Frontal cortex (tissue), 4 donors: ENCODE results near the gene ISM1. TPM values are rescaled to one million over a fixed set of nuclear protein-coding genes. Genes with fewer than 3 reads are reported as not detected.

Experiments used
- DNase-seq, 2 donors: peaks; one replicate each; pipeline ENCODE4 v3.0.0; 2012; ENCODE audit warnings: low spot score in 2 of 2
- FAIRE-seq: peaks from 2 replicates; lab custom pipeline; 2012; peaks lifted over from hg19 to GRCh38; lab: Jason Lieb, UNC
- total RNA-seq: library from RNA; depleted of rRNA; stranded (reverse); fragments of >200 nt; gene quantifications from one replicate; pipeline ENCODE4 v1.2.3, GENCODE V29; 2014
- donor health status: control.
- donor health status: control.
- donor health status: control.

The ISM1 gene
- 1.6 TPM for total RNA-seq

DNA sequence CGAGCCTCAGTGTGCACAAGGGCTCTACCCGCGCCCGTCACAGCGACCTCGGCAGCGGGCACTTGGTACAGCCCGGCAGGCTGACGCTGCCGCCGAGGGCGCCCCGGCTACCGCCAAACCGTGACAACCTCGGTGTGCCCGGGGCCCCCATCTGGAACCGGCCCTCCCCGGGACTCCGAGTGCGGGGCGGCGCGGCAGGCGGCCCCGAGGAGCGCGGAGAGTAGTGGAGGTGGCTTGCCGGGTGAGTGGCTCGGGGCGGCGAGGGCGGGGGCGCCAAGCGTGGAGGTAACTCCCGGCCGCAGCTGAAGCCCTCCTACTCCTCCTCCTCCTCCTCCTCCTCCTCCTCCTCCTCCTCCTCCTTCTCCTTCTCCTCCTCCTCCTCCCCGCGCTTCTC, at the start of gene ISM1:
Gene ISM1 (plus strand): TSS at position 371 of the 394 bp plus-strand sequence. CDS start 503 bp downstream, outside the sequence.
- DNase-seq, result peak; percentile 41 to 56

GRCh38 chr20:13173201-13173600, 47.9 kb upstream of the ISM1 start:
- DNase-seq (no peak), FAIRE-seq (no peak)

More for the DNA sequence above, at the start of gene ISM1:
- FAIRE-seq, result no peak

DNA sequence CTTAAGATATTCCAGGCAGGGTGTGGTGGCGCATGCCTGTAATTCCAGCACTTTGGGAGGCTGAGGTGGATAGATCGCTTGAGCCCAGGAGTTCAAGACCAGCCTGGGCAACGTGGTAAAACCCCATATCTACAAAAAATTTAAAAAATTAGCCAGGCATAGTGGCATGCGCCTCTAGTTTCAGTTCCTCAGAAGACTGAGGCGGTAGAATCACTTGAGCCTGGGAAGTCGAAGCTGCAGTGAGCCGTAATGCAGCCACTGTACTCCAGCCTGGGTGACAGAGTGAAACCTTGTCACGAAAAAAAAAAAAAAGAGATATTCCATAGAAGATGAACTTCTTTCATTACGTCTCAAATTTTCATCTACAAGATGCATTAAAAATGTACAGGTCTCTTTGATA, 46.7 kb upstream of the ISM1 start:
- DNase-seq (no peak), FAIRE-seq (no peak)

GRCh38 chr20:13180986-13181889, 39.8 kb upstream of the ISM1 start:
- DNase-seq (no peak), FAIRE-seq (no peak)

GRCh38 chr20:13183005-13183404, 38.1 kb upstream of the ISM1 start:
- DNase-seq, result no peak
- no peak for FAIRE-seq

- no peak for DNase-seq
- no peak for FAIRE-seq
Observed at GRCh38 chr20:13186043-13186774, 34.9 kb upstream of the ISM1 start.

DNA sequence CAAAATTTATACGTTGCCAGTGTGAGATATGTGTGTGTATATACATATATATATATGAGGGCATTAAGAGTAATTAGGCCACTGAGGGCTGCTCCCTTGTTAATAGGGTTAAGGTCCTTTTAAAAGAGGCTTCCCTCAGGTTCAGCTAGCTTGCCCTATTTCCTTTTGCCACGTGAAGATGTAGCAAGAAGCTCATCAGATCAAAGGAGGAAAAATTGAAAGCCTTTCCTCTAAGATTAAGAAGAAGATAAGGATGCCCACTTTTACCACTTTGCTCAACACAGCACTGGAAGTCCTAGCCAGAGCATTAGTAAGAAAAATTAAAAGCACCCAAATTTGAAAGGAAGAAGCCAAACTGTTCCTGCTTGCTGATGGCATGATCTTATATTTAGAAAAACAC, 33.2 kb upstream of the ISM1 start:
- FAIRE-seq (no peak), DNase-seq (no peak)

GRCh38 chr20:13199279-13199678, 21.8 kb upstream of the ISM1 start:
- no peak for DNase-seq

DNA sequence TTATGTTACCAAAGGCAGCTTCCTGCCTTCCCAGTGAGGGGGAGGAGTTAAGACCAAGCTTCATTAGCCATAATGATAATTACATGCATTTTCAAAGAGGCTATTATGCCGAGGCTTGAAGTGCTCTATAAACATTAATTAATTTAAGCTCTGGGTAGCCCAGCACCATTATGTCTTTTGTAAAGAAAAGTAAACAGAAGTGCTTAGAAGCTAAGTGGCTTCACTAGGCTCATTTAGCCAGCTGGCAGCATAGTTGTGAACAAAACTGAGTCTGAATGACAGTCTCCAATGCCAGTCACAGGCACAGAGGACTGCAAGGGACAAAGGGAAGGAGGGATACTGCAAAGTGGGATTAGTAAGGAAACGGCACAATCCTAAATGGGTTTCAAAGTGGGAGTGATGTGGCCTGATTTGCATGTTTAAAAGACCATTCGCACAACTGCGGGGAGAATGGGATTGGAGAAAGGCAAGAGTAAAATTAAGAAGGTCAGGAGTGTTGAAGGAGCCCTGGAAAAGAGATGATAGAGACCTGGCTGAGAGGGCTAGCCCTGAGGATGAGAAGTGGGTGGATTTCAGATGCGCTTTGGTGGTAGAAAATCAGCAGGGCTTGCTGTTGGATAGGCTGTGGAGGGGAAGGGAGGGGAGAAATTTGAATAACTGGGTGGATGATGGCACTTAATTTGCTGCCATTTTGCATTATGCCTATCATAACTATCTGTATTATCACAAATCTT, 20.1 kb upstream of the ISM1 start:
- FAIRE-seq (no peak), DNase-seq (no peak)

More at GRCh38 chr20:13199279-13199678, 21.8 kb upstream of the ISM1 start:
- FAIRE-seq, result no peak

DNA sequence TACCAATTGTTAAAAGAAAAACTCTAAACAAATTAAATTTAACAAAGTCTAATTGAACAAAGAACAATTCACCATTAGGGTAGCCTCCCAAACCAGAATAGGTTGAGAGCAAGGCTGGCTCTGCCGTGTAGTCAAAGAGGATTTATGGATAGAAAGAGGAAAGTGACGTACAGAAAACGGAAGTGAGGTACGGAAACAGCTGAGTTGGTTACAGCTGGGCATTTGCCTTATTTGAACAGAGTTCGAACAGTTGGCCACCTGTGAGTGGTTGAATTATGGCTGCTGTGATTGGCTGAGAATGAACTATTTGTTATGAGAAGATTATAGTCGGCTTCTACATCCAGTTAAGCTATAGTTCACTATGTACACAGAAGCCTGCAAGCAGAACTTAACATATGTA, 18.5 kb upstream of the ISM1 start:
- DNase-seq (no peak), FAIRE-seq (no peak)

DNA sequence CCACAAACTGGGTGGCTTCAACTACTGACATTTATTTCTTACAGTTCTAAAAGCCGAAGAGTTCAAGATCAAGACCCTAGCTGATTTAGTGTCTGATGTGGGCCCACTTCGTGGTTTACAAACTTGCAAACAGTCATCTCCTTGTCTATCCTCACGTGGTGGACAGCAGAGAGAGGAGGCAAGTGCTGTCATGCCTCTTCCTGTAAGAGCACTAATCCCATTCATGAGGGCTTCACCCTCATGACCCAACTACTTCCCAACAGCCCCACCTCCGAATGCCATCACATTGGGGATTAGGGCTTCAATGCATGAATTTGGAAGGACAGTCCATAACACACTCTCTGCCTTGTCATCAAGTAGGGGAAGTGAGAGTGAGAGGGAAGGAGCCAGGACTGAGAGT, 15.6 kb upstream of the ISM1 start:
- no peak for FAIRE-seq
- no peak for DNase-seq

DNA sequence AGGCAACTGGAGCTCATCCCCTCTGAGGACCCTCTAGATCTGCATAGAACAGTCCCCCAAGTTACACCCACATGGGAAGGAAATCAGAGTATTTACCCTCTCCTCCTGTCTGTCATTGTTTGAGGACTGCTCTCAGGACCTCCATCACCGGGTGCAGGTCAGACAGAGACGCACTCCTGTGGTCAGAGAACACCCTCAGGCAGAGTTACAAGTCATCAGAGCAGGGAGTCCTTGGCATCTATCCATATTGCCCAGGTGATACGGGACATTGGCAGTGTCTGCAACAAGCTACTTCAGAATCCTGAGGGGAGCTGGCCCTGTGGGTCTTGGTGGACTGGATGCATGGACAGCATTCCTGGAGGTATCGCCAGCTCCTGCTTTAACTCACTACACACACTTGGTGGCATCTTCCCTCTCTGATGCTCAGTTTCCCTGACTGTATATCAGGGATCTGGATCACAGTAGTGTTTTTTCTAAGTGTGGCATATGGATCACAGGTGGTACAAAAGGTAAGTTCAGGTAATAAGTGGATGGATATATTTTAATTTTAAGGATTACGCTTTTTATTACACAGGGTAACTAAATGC, 15.1 kb upstream of the ISM1 start:
- DNase-seq, result no peak
- no peak for FAIRE-seq

DNA sequence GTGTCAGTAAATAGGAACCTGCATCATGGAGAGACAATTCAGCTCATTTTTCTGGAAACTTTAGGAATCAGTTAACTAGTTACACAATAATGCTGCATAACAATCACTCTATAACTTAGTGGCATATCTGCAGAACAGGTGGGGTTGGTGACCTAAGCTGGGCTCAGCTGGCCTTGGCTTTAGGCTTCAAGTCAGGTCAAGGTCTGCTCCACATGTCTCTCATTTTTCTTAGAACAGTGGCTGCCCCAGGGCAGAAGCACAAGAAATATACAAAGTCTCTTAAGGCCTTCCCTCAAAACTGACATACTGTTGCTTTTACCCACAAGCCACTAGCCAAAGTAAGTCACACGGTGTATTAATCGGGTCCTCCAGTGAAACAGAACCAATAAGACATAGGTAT, 14.1 kb upstream of the ISM1 start:
- FAIRE-seq, result no peak
- DNase-seq, result no peak

- DNase-seq (no peak), FAIRE-seq (no peak)
Observed at GRCh38 chr20:13211956-13212618, 9.0 kb upstream of the ISM1 start.

GRCh38 chr20:13212750-13213149, 8.3 kb upstream of the ISM1 start:
- no peak for DNase-seq
- no peak for FAIRE-seq

DNA sequence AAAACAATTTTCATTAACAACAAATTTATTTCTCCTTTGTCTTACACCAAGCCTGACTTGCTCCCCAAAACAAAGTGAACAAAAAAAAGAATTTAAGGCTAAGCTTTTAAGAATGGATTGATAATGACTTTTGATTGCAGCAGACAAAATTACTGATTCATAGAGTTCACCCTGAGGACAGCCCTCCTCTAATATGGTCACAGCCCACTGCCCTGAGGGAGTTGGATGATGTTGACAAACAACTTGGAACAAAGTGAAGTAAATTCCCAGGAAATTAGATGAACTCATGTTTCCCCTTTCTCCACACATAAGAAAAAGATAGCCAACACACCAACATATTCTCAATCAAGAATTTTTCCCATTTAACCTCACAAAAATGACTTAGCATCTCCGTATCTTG, 7.7 kb upstream of the ISM1 start:
- FAIRE-seq (no peak), DNase-seq (no peak)

GRCh38 chr20:13216533-13216932, 4.5 kb upstream of the ISM1 start:
- no peak for FAIRE-seq

DNA sequence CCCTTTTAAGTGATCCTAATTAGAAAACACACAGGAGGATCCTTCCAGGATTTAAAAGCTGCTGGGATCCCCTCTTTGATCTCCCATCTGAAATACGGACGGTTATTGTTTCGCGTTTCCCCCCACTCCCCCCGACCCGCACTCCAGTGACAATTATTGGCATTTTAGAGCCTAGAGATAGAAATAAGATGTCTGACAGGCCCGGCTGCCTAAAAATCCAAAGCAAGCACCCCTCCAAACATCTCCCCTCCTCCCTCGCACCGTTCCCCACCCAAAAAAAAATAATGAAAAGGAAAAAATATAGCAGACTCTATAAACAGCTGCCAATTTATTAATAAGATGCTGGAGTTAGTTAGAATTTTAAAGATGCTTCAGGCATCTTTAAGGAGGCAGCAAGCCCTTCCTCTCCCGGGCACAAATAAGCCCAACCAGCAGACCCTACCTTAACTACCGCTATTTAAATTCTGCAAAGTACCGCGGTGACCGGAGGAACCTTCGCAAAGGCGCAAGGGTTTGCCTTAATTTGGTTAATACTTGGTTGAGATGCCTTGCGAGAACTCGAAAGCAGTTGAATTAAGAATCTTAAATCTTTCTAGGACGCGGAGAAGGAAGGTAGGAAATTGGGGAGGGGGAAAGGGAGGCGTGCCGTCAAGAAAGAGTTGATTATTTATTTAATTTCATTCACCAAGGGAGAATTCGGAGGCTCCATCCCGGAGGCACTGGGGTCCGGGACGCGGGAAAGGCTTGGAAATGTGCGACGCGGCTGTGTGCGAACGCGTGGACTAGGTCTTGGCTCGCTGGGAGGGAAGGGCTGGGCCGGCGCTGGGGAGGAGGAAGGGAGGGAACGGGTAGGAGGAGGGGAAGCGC, 1.5 kb upstream of the ISM1 start:
- DNase-seq (no peak), FAIRE-seq (no peak)

More at GRCh38 chr20:13216533-13216932, 4.5 kb upstream of the ISM1 start:
- DNase-seq, result no peak
